Cardiac fibroblast (primary cell): ENCODE measurements around the gene SRC.

Experiments
- DNase-seq, 2 donors: peaks; one replicate each; pipeline versions ENCODE4 v3.0.0 to v3.0.0-alpha.2; 2010; ENCODE audit warnings: low read depth in 2 of 2
- H3K4me3 ChIP-seq, 2 donors: replicated peaks in 1 of 2; 1 replicate in 1 of 2; 2 replicates in 1 of 2; pipeline ENCODE4 v1.5.1; 2011; ENCODE audit warnings: low read depth in 2 of 2, low read length in 2 of 2, mild to moderate bottlenecking in 2 of 2, moderate library complexity in 1 of 2
- CTCF ChIP-seq: IDR thresholded peaks from one replicate; pipeline ENCODE4 v1.5.1; 2011; ENCODE audit warnings: low read depth, mild to moderate bottlenecking, low read length, inconsistent platforms

The SRC gene

GRCh38 chr20:37453288-37453687 lies 107.3 kb downstream of the SRC start:
- no peak for DNase-seq
- no peak for TF ChIP-seq CTCF
- no peak overlapping the region for H3K4me3 ChIP-seq

- DNase-seq, result no peak
- TF ChIP-seq CTCF, result no peak
- no peak overlapping the region for H3K4me3 ChIP-seq
Measured at GRCh38 chr20:37453836-37454235, 107.9 kb downstream of the SRC start.

GRCh38 chr20:37454636-37455385 lies 108.9 kb downstream of the SRC start:
- no peak for DNase-seq
- no peak overlapping the region for H3K4me3 ChIP-seq
- no peak for TF ChIP-seq CTCF
